Upper lobe of left lung (tissue), 6 donors: ENCODE measurements around the gene CACNG5. TPM values are rescaled to one million over a fixed set of nuclear protein-coding genes. Genes with fewer than 3 reads are reported as not detected.
A peak's percentile ranks its signal among the peaks of the same experiment; 100 is the strongest.

Experiments
- ATAC-seq, 2 donors: fragments of 200-7000 bp; cut with Tn5 transposase; one replicate each; pipeline ENCODE4 v1.9.1; 2022; ENCODE audit warnings: mild to moderate bottlenecking in 2 of 2, moderate library complexity in 2 of 2; ENCODE audit not compliant: low FRiP score in 2 of 2
- DNase-seq, 2 donors: peaks; one replicate each; pipeline ENCODE4 v3.0.0-alpha.2; 2019 to 2020
- H3K27ac ChIP-seq, 4 donors: fragments of 200-600 bp; sonication (generic); one replicate each; pipeline ENCODE4 v1.5.1; 2016 to 2019
- H3K27me3 ChIP-seq, 4 donors: fragments of 200-600 bp; sonication (generic); one replicate each; pipeline ENCODE4 v1.5.1; 2017 to 2019
- H3K36me3 ChIP-seq, 4 donors: fragments of 200-600 bp; sonication (generic); one replicate each; pipeline ENCODE4 v1.5.1; 2016 to 2019
- H3K4me1 ChIP-seq, 4 donors: fragments of 200-600 bp; sonication (generic); one replicate each; pipeline ENCODE4 v1.5.1; 2018 to 2019
- H3K4me3 ChIP-seq, 4 donors: fragments of 200-600 bp; sonication (generic); one replicate each; pipeline ENCODE4 v1.5.1; 2017 to 2019; ENCODE audit warnings: mild to moderate bottlenecking in 2 of 4, moderate library complexity in 1 of 4
- H3K9me3 ChIP-seq, 4 donors: fragments of 200-600 bp; sonication (generic); one replicate each; pipeline ENCODE4 v1.5.1; 2018 to 2019
- EP300 ChIP-seq, 4 donors: sonication (generic); formaldehyde crosslinking; IDR thresholded peaks; one replicate each; pipeline ENCODE4 v1.5.1; 2017; ENCODE audit warnings: antibody characterized with exemption in 4 of 4, control low read depth in 2 of 4
- POLR2A ChIP-seq, 4 donors: fragments of 450-650 bp; IDR thresholded peaks; one replicate each; pipeline ENCODE4 v1.5.1; 2016 to 2017; ENCODE audit warnings: antibody characterized with exemption in 4 of 4, mild to moderate bottlenecking in 2 of 4
- POLR2AphosphoS5 ChIP-seq, 2 donors: sonication (generic); formaldehyde crosslinking; IDR thresholded peaks; one replicate each; pipeline ENCODE4 v1.5.1; 2017; ENCODE audit warnings: antibody characterized with exemption in 2 of 2
- whole genome bisulfite sequencing, 2 donors: methylation state at CpG; one replicate each; pipeline ENCODE4 v1.1.5; 2017 to 2018; 5-methylcytosine and 5-hydroxymethylcytosine counted together
- total RNA-seq, 6 donors: library from RNA; depleted of rRNA in 4 of 6; stranded (reverse); fragments of >200 nt in 4 of 6; gene quantifications; one replicate each; pipeline versions ENCODE4 v1.1.0 to v1.2.1, GENCODE V29; 2016 to 2021
- TF ChIP-seq, protein P1 (sequence below), 6 experiments: fragments of 450-650 bp in 4 of 6; fragments of 200-600 bp in 2 of 6; sonication (generic) in 2 of 6; IDR thresholded peaks; one replicate each; pipeline ENCODE4 v1.5.1; 2016 to 2019; ENCODE audit warnings: antibody characterized with exemption in 6 of 6
- donor health status: DM: no; HTN: no; CAD: no; lungs with moderate emphysema.
- donor health status: DM: no; HTN: yes; CAD: no; lungs with severe emphysema.

CACNG5 gene, protein sequence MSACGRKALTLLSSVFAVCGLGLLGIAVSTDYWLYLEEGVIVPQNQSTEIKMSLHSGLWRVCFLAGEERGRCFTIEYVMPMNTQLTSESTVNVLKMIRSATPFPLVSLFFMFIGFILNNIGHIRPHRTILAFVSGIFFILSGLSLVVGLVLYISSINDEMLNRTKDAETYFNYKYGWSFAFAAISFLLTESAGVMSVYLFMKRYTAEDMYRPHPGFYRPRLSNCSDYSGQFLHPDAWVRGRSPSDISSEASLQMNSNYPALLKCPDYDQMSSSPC
- not detected for total RNA-seq

DNA sequence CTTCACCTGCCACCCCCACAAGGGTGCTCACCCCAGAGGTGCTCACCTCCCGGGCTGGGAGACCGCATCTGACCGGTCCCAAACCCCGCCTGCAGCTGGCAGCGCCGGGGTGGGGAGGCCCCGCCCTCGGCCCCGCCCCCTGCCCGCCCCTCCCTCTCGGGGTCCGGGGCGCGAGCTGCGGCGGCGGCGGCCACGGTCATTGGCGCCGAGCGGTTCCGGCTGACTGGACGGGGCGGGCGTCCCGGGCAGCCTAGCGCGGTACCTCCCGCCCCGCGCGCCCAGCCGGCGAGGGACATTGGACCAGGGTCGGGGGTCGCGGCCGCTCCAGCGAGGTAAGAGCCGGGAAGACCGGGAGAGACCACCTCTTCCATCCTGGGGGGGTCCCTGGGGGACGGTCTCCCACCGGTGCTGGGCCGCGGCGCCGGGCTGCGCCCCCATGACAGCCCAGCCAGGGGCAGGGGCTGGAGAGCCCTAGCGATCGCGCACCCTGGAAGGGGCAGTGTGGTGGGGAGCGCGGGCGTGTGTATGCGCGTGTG, at the start of gene CACNG5:
CACNG5 (plus strand) TSS at position 199 of the 536 bp plus-strand sequence. CDS start 42,216 bp downstream, outside the sequence.
- Histone ChIP-seq H3K27ac (no peak within 1 kb of the TSS), H3K4me1 (peaks cover 0 to 7% (median 0%) of the 10 kb centered on the region in 4 donors), H3K4me3 (no peak within 1 kb of the TSS), H3K9me3 (no peaks in the 10 kb centered on the region), H3K27me3 (peaks cover 0 to 11% (median 4%) of the 10 kb centered on the region in 4 donors), H3K36me3 (no peaks in the 10 kb centered on the region)
- ATAC-seq = no peak
- 40% methylated on average over 4 of the region's 57 CpGs; no CpG with 5 or more reads in 1 of the 2 donors for WGBS, 2 donors
- peak in 1 of 2 donors; percentile 79 for DNase-seq
- TF ChIP-seq, protein P1, sequence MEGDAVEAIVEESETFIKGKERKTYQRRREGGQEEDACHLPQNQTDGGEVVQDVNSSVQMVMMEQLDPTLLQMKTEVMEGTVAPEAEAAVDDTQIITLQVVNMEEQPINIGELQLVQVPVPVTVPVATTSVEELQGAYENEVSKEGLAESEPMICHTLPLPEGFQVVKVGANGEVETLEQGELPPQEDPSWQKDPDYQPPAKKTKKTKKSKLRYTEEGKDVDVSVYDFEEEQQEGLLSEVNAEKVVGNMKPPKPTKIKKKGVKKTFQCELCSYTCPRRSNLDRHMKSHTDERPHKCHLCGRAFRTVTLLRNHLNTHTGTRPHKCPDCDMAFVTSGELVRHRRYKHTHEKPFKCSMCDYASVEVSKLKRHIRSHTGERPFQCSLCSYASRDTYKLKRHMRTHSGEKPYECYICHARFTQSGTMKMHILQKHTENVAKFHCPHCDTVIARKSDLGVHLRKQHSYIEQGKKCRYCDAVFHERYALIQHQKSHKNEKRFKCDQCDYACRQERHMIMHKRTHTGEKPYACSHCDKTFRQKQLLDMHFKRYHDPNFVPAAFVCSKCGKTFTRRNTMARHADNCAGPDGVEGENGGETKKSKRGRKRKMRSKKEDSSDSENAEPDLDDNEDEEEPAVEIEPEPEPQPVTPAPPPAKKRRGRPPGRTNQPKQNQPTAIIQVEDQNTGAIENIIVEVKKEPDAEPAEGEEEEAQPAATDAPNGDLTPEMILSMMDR (IDR thresholded peaks at IDR 0.05) = no peak
- TF ChIP-seq EP300 (IDR thresholded peaks at IDR 0.05) = no peak
- TF ChIP-seq POLR2A (IDR thresholded peaks at IDR 0.05) = no peak
- TF ChIP-seq POLR2AphosphoS5 (IDR thresholded peaks at IDR 0.05) = no peak

DNA sequence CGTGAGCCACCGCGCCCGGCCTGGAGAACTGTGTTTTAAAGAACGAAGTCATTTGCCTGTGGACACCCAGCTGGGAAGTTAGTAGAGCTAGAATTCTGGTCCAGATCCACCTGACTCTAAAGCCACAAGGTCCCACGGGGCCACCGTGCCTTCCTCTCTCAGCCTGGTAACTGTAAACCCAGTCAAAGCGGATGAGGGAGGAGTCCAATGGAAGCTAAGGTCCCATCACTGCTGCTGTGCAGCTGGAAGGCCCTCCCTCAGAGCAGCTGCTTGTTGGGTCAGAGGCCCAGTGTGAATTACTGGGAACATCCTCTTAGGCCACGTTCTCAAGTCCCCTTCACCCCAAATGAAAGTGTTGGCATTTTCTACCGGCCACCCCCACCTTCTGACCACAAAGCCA, 48.8 kb upstream of the CACNG5 start:
- ATAC-seq = no peak
- Histone ChIP-seq H3K4me3 (no peak overlapping the region), H3K9me3 (no peaks in the 10 kb centered on the region), H3K4me1 (peaks cover 0 to 7% (median 3%) of the 10 kb centered on the region in 4 donors), H3K27me3 (no peaks in the 10 kb centered on the region), H3K27ac (no peak overlapping the region), H3K36me3 (peaks cover 0 to 8% (median 3%) of the 10 kb centered on the region in 4 donors)
- TF ChIP-seq POLR2AphosphoS5 (IDR thresholded peaks at IDR 0.05) (no peak), POLR2A (IDR thresholded peaks at IDR 0.05) (no peak), EP300 (IDR thresholded peaks at IDR 0.05) (no peak)
- TF ChIP-seq, protein P1 (IDR thresholded peaks at IDR 0.05) = no peak
- no peak for DNase-seq
- WGBS, 2 donors = 90 to 94% methylated on average over 8 to 10 of the region's 10 CpGs

DNA sequence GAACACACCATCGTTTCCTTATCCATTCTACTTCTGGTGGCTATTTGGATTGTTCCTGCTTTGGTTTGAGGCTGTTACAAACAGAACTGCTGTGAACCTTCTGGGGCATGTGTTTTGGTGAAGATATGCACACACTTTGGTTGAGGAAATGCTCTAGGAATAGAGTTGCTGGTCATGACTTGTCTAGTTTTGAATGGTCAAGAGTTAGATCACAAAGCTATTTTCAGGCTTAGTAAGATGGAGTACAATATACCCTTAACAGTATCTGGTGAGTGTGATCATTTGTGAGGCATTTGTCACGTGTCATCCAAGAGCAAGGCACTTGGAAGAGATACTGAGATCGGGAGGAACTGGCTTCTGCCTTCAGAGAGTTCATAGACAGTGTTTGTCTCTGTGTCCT, 47.0 kb upstream of the CACNG5 start:
- H3K4me1 ChIP-seq = peaks cover 0 to 7% (median 3%) of the 10 kb centered on the region in 4 donors
- no peak for DNase-seq
- no peak for TF ChIP-seq EP300 (IDR thresholded peaks at IDR 0.05)
- TF ChIP-seq POLR2A (IDR thresholded peaks at IDR 0.05) = no peak
- TF ChIP-seq, protein P1 (IDR thresholded peaks at IDR 0.05) = no peak
- no peak for TF ChIP-seq POLR2AphosphoS5 (IDR thresholded peaks at IDR 0.05)
- H3K36me3 ChIP-seq = peaks cover 0 to 8% (median 3%) of the 10 kb centered on the region in 4 donors
- no peaks in the 10 kb centered on the region for H3K9me3 ChIP-seq
- WGBS, 2 donors = 72 to 74% methylated on average over 3 of the region's 3 CpGs
- no peaks in the 10 kb centered on the region for H3K27me3 ChIP-seq
- ATAC-seq = no peak
- H3K4me3 ChIP-seq = no peak overlapping the region
- H3K27ac ChIP-seq = no peak overlapping the region

DNA sequence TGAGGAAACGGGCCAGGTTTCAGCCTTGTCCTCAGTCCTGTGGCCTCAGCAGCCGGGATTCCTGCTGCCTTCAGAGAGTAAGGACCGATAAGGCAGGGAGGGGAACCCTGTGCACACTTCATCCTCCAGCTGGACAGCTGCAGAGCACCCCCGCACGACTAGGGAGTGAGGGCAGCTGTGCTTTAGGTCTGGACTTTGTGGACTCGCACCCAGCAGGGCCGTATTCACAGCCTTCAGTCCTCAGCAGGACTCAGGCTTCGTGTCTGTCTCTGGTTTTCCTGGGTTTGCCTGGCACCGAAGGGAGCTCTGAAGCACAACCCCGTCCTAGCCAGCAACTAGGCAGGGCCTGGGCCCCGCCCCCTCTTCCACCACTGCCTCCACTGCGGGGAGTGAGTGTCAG, 45.8 kb upstream of the CACNG5 start:
- Histone ChIP-seq H3K9me3 (no peaks in the 10 kb centered on the region), H3K27me3 (no peaks in the 10 kb centered on the region), H3K27ac (no peak overlapping the region), H3K36me3 (peaks cover 0 to 8% (median 3%) of the 10 kb centered on the region in 4 donors), H3K4me1 (peaks cover 0 to 7% (median 3%) of the 10 kb centered on the region in 4 donors), H3K4me3 (no peak overlapping the region)
- ATAC-seq (no peak), DNase-seq (peak in 1 of 2 donors; percentile 51)
- TF ChIP-seq POLR2AphosphoS5 (IDR thresholded peaks at IDR 0.05) = no peak
- no peak for TF ChIP-seq EP300 (IDR thresholded peaks at IDR 0.05)
- TF ChIP-seq, protein P1 (IDR thresholded peaks at IDR 0.05) = no peak
- 79 to 83% methylated on average over 5 to 12 of the region's 12 CpGs for WGBS, 2 donors
